ENCODE results near the gene DNAJC22. TPM values are rescaled to one million over a fixed set of nuclear protein-coding genes. Genes with fewer than 3 reads are reported as not detected.

Gene DNAJC22
- total and polyA plus RNA-seq, 2 of the 13 experiments (the other 11 are each of a cell fraction or from before 2014, with no cell fraction given), result 25.2 to 31.7 TPM

DNA sequence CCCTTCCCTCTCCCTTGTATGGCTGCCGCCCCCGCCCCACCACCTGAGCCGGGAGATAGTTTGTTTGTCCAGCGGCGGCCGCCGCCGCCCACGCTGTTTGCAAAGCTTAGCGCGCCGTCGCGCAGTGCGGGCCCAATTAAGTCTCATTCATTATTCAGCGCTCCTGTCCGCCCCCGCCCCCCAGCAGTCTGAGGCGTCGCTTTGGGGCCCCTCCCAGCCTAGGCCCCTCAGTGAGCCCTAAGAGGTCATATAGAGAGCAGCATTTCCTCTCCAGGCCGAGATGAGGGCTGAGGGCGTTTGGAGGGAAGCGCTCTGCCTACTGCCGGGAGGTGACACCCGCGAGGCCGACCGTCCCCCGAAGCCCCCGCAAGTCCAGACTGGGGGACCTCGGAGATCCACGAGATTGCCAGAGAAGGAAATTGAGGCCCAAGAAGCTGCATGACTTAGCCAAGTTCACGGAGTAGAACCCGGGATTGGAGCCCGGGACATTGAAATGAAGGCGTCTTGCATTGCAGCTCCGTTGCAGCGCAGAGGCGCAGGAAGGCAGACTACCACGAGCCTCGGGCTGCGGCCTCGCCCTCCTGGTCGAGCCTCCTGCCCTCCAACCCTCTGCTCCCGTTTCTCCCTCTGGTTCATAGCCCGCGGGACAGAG, at the start of gene DNAJC22 (continued):
- TF ChIP-seq ZBTB40 (IDR thresholded peaks at IDR 0.05) (no peak), ZBTB40 (CRISPR knock-in tag; IDR thresholded peaks at IDR 0.05) (peak; percentile 65; the same call in 1 of the 2 replicates), NFATC3 (CRISPR knock-in tag; IDR thresholded peaks at IDR 0.05) (0 out of 2 replicates have a peak, but pooled peaks have one; percentile 83), ZBTB7A (CRISPR knock-in tag; IDR thresholded peaks at IDR 0.05) (0 out of 2 replicates have a peak, but pooled peaks have one; percentile 32), ZNF747 (CRISPR knock-in tag; IDR thresholded peaks at IDR 0.05; ENCODE audit: borderline replicate concordance) (0 out of 2 replicates have a peak, but pooled peaks have one; percentile 71), FOSL1 (CRISPR knock-in tag; IDR thresholded peaks at IDR 0.05; ENCODE audit: borderline replicate concordance) (no peak), TFDP1 (CRISPR knock-in tag; IDR thresholded peaks at IDR 0.05; ENCODE audit: borderline replicate concordance) (no peak; the same call in 1 of the 2 replicates), ZNF343 (CRISPR knock-in tag; IDR thresholded peaks at IDR 0.05) (no peak), NRL (CRISPR knock-in tag; IDR thresholded peaks at IDR 0.05; ENCODE audit: borderline replicate concordance) (0 out of 2 replicates have a peak, but pooled peaks have one; percentile 51), PITX1 (CRISPR knock-in tag; IDR thresholded peaks at IDR 0.05) (peak; percentile 33; the same call in 1 of the 2 replicates), ZNF564 (CRISPR knock-in tag; IDR thresholded peaks at IDR 0.05) (0 out of 2 replicates have a peak, but pooled peaks have one; percentile 16), ZSCAN21 (CRISPR knock-in tag; IDR thresholded peaks at IDR 0.05; ENCODE audit: borderline replicate concordance) (peak; percentile 29; the same call in 1 of the 2 replicates), HDAC1 (CRISPR knock-in tag; IDR thresholded peaks at IDR 0.05) (0 out of 2 replicates have a peak, but pooled peaks have one; percentile 35), HNRNPLL (IDR thresholded peaks at IDR 0.05; ENCODE audit: low read depth, low read length, poor library complexity, severe bottlenecking) (peak; percentile 28), HDAC2 (CRISPR knock-in tag; IDR thresholded peaks at IDR 0.05) (no peak), ZNF879 (CRISPR knock-in tag; IDR thresholded peaks at IDR 0.05) (0 out of 2 replicates have a peak, but pooled peaks have one; percentile 38)
- TF ChIP-seq, protein P1, sequence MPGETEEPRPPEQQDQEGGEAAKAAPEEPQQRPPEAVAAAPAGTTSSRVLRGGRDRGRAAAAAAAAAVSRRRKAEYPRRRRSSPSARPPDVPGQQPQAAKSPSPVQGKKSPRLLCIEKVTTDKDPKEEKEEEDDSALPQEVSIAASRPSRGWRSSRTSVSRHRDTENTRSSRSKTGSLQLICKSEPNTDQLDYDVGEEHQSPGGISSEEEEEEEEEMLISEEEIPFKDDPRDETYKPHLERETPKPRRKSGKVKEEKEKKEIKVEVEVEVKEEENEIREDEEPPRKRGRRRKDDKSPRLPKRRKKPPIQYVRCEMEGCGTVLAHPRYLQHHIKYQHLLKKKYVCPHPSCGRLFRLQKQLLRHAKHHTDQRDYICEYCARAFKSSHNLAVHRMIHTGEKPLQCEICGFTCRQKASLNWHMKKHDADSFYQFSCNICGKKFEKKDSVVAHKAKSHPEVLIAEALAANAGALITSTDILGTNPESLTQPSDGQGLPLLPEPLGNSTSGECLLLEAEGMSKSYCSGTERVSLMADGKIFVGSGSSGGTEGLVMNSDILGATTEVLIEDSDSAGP (CRISPR knock-in tag; IDR thresholded peaks at IDR 0.05; ENCODE audit: borderline replicate concordance), result no peak
